ENCODE results near the gene SMG6.
"Not testable (repeated sequence)": the region's sequence is repeated elsewhere in the genome, so short reads cannot be mapped to it uniquely, and the experiment has no call there.

SMG6 gene

DNA sequence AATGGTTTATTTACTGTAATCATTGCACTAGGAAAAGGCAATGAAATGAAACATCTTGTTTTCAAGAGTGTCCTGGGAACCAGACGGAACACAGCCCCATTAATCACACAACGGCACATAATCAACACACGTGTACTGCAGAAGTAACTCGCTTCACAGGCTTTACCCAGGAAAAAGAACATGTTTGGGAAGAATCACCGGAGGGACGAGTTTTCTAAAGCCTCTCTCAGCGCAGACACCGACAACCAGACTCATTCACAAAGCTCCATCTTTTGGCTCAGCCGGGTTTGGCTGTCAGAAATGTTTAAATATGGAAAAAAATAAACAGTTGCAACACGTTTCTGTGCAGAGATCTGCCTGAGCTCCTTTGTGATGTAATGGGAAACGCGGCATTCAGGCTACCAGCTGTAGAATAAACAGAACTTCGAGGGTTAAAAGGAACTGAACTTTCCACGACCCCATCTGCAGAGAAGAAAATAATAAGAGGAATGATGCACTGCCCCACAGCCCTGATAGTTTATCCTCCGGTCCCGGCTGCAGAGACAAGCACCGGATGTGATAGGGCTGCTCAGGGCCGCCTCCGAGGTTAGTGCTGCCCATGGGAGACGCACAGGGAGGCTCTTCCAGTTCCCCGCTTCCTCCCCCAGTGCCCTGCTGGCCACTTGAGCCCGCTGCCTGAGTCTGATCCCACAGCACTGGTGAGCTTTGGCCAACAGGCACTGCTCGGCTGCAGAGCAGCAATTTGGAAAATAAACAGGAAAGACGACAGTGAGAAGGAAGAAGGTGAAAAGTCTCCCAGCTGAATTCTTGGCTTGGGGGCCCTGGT is 128.9 kb downstream of the SMG6 start:
- no peak for FAIRE-seq

DNA sequence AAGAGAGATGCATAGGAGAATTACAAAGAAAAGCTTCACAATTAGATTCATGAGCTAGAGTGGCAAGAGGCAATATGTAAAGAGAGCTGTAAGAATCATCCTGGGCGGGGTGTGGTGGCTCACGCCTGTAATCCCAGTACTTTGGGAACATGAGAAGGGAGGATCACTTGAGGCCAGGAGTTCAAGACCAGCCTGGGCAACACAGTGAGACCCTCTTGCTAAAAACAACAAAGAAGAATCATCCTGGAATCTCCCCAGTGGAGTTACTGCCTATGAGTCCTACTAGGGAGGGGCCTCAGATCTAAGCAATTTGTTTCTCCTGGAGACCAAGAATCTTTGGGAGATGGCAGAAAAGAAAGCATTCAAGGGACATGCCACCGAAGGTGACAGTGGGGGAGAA is 129.6 kb downstream of the SMG6 start:
- no peak for FAIRE-seq

DNA sequence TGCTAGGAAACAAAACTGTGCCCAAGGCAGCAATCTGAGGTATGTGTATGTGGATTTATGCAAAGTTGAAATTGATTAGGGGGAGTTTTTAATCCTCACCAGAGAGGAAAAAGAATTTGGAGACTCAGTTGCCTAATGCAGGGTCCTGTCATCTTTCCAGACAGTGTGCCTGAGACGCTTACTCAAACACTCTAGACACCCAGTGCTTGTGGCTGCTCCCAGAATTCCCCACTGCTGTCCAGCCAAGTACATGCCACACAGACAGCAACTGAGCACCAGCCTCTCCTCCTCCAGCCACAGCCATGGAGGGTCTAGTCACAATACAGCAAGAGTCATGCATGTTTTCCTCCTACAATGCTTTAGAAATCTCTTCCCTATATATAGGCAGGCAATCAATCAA is 130.6 kb downstream of the SMG6 start:
- no peak for FAIRE-seq

DNA sequence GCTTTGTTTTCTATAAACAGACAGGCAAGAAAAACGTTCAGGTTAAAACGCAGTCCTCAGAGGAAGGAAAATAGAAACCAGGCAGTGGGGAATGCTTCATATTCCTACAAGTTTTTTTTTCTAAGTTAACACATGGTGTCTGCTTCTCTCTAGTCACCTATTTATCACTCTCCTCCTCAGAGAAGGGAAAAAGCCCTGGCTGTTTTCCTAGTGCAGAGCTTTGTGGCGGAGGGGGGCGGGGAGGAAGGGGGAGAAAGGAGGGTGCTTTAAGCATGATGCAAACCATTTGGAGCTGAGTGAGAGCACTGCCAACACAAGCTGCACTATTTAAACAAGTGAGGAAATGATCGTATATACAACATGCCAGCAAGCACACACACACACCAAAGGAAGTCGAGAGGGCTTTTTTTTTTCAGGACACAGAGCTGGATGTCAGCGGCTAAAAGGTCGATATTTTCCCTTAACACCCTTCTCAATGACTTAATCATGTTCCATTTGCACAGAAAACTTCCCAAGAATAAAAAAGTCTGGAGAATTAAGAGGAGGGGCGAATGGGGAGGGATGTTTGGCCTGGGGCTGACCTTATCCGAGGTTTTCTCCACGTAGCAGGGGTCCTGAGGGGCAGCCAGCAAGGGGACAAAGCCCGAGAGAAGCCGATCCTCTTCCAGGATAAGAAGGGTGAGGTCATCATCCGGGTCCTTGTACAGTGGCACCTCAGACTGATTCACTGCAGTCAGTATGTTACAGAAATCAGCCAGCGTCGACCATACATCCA is 131.3 kb downstream of the SMG6 start:
- FAIRE-seq = no peak

DNA sequence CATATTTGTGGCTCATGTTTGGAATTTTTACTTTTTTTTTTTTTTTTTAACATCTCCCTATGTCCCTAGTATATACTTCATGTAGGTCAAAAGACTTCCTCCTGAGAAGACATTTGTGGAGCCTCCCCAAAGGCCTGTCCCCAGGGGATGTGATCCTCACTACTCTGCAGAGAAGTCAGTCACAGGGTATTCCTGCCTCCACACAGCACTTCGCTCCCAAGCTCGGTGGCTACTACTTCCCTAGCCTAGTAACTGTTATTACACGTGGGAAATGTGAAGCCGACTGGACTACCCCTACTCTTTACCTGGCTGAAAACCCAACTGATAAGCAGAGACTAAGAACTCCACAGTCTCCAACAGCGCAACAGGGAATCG is 131.9 kb downstream of the SMG6 start:
- no peak for FAIRE-seq

DNA sequence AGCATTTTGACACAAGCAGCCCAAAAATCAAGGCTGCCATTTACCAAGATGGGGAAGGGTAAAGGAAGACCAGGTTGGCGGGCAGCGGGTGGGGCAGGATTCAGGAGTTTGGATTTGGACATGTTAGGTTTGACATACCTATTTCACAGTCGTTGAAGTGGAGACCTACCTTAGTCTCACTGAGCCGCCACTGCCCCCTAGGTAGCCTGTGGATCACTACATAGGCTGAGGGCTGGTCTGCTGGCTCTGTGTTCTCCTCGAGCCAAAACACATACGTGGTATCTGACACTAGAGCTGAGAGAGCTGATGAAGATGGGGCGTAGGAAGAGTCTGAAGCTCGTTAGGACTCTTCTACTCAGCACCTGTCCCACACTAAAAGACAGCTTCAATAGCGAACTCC is 133.6 kb downstream of the SMG6 start:
- no peak for FAIRE-seq

DNA sequence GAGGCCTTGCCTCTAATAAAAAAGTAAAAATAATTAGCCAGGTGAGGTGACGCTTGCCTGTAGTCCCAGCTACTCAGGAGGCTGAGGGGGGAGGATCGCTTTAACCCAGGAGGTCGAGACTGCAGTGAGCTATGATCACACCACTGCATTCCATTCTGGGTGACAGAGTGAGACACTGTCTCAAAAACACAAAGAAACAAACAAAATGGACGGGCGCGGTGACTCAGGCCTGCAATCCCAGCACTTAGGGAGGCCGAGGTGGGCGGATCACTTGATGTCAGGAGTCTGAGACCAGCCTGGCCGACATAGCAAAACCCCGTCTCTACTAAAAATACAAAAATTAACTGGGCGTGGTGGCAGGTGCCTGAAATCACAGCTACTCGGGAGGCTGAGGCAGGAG is 137.9 kb downstream of the SMG6 start:
- FAIRE-seq = not testable (repeated sequence)

DNA sequence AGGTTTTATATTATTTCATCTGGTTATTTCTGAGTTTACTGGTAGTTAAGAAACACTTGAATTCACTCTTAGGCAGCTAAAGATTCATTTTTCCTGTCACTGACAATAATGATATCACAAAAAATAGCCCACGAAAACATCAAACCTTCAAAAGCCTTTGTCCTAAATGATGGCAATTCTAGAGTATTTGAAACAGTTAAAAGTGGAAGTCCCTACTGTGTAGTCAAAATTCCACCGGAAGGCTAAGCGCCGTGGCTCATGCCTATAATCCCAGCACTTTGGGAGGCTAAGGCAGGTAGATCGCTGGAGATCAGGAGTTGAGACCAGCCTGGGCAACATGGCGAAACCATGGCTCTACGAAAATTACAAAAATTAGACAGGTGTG is 145.2 kb downstream of the SMG6 start:
- FAIRE-seq = no peak

DNA sequence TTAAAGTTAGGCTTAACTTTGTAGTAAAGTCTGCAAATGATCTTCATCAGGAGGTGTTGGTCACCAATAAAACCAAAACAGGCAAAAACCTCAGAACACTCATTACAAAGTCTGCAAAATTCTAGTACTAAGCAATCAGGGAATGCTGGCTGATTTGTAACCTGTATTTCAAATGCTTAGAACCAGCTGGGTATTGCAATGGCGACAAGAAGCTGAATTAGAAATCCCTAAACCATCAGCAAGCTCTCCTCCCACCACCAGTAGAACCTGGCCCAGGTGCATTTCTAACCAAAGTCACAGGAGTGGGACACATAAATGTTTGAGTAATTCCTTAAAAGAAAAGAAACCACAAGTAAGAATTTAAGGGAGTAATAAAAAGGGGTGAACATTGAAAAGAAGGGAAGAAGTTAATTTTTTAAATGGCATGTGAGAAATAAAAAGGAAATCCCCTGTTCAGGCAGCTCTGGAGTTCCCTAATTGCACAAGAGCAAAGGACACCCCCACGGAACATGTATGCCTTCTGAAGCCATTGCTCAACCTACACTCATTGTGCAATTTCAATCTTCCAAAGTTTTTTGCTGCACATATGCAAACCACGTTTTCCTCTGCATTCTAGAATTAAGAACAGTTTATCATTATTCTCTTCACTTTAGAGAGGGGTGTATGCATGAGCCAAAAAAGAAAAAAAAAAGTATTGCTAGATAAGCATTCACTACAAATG is 145.8 kb downstream of the SMG6 start:
- FAIRE-seq = no peak

DNA sequence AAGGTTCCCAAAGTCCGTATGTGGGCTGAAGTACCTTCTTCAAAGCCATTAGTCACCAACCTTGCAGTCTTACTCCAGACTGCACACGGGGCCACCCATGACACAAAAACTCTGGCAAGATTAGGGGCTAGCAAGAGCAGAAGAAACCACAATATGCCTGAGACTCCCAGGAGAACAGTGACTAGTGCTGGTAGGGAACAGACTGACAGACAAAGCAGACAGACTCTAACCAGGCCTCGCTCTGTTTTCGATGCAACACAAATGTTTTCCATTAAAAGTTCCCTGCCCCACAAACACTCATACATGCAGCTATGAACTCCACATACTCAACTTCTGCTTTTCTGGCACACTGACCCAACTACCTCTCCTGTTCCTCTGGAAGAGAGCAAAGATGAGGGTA is 146.5 kb downstream of the SMG6 start:
- FAIRE-seq = no peak

DNA sequence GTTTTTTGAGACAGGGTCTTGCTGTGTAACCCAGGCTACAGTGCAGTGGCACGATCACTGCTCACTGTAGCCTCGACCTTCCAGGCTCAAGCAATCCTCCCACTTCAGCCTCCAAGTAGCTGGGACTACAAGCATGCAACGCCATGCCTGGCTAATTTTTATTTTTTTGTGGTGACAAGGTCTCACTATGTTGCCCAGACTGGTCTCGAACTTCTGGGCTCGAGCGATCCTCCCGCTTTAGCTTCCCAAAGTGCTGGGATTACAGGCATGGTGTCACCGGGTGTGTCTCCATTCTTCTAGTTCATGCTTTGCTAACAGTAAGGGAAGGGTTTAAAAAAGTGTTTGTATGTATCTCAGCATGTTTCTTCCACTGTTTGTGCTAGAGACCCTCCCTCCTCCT is 146.9 kb downstream of the SMG6 start:
- no peak for FAIRE-seq

DNA sequence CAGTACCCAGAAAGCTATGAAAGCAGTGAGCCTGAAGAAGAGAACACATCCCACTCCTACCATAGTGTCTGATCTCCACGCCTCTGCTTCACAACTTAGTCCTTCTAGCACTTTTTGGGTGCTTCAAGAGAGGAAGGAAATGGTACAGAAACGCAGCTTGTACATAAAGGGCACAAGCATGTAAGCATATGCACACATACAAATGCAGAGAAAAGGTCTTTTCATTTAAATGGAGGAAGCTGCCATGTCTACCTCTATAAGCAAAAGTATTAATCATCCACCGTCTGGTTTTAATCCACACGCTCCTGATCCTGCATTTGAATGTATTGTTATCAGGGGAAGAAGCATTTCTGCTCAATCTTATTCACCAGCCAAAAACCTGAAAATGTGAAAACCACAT is 148.0 kb downstream of the SMG6 start:
- FAIRE-seq = no peak

DNA sequence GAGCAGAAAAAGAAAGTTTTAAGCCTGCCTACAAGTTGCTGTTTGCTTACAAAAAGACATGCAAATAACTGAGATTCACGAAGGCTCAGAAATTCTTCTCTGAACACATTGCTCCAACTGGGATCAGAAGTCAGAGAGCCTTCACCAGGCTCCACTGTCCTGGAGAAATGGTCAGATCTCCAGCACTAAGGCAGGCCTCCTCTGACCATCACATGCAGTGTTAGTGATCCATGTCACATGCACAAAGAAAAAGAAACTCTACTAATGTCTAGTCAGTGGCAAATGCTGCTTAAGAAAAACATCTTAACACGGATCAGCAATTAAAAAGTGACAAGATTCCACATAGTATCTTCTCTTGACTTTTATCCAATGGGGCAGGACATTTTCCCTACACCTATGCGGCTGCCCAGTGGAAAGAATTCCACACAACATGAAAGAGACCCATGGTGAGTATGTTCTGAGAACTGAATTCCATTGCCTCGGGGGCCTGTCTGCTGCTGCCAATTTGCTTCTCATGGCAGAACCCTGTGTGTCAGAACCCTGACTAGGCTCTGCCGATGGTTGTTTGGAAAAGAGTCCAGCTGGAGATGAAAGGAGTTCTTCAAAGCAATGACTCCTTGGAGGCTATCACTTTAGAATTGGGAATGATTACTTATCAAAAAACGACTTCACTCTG is 152.1 kb downstream of the SMG6 start:
- no peak for FAIRE-seq

DNA sequence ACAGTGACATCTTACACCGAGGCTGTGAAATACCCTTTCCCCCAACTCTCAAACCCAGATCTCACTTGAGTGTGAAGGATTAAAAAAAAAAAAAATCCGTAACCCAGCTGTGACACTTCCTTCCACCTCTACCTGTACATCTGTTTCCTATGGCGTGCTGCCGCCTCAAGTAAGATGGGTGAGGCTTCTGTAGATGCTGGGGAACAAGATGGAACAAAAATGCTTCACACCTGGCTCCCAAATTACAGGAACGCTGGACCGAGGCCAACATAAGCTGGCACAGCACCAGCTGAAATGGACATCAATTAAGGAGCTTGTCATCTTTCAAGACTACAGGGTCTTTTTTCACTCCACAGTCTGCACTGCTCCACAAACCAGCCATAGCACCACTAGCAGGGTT is 152.8 kb downstream of the SMG6 start:
- FAIRE-seq = no peak

DNA sequence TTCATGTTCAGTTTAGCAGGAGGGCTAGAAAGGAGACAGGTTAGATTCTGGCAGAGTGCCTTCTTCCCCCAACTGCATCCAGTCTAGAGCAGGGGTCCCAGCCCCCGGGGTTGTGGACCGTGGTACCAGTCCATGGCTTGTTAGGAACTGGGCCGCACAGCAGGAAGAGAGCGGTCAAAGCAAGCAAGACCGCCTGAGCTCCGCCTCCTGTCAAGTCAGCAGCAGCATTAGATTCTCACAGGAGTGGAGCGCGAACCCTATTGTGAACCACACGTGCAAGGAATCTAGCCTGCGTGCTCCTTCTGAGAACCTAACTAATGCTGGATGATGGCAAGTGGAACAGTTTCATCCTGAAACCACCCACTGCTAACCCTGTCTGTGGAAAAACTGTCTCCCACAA is 153.7 kb downstream of the SMG6 start:
- FAIRE-seq = no peak

DNA sequence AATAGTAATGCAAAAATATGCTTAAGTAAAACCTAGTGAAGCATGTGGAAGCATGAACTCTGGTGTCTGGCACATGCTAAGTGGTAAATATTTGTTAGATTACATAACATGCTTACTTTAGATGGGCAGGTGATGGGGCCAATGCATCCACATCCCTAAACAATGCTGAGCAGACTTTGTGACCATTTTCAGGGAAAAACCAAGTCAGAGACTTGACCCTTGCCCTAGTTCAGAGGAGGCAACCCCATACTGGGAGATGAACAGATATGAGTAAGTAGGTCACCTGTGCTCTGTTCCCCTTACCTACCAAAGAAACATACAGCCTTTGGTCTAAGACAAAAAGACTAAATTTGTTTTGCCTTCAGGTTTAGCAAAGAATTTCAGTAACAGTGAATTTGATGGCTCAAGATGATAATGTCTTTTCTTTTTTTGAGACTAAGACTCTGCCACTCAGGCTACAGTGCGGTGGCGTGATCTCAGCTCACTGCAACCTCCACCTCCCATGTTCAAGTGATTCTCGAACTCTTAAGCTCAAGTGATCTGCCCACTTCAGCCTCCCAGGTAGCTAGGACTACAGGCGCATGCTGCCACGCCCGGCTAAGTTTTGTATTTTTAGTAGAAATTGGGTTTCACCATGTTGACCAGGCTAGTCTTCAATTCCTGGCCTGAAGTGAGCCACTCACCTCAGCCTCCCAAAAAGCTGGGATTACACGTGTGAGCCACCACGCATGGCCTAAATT is 157.3 kb downstream of the SMG6 start:
- no peak for FAIRE-seq

DNA sequence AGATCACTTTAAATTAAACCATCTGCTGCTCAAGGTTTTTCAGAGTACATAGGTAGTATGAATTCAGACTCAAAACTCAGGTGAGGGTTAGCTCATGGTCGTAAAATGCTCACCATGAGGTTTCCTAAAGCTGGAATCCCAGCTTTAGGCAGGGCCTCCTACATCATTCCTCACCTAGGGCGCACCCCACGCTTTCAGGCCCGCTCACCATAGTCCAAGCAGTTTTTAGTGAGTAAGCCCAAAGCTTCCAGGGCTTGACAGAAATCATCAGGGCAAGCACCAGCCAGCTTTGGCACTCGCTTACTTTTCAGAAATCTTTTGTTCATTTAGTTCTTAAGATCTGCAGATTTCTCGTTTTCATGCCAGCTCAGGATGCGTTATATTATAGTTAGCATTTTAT is 158.9 kb downstream of the SMG6 start:
- no peak for FAIRE-seq

DNA sequence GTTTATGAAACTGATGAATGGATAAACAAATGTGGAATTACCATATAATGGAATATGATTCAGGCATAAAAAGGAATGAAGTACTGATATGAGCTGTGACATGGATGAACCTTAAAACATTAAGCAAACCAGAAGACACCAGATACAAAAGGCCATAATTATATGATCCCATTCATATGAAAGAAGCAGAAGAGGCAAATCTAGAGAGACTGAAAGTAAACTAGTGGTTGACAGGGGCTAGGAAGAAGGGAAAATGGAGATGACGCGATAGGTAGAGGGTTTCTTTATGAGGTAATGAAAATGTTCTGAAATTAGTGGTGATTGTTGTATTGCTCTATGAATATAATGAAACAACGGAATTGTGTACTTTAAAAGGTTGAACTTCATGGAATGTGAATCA is 160.3 kb downstream of the SMG6 start:
- no peak for FAIRE-seq

DNA sequence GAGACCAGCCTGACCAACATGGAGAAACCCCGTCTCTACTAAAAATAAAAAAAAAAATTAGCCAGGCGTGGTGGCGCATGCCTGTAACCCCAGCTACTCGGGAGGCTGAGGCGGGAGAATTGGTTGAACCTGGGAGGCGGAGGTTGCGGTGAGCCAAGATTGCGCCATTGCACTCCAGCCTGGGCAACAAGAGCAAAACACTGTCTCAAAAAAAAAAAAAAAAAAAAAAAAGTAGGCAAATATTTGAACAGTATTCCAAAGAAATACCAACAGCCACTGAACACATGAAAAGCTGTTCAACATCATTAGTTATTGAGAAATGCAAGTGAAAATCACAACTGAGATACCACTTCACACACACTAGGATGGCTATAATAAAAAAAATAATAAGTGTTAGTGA is 160.9 kb downstream of the SMG6 start:
- FAIRE-seq = not testable (repeated sequence)

DNA sequence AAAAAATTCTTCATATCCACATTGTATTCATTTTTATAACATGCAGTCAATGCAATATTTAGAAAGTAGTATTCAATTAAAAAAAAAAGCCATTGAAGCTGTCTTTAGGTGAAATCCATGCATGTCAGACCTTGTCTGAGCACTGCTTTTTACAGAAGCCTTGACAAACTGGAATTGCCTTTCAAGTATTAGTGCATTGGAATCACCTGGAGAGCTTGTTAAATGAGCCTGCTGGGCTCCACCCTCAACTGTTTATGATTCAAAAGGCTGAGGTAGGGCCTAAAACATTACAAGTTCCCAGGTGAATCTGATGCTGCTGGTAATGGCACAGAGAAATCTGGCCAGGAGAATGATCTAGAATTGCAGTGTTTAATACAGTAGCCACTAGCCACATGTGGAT is 162.9 kb downstream of the SMG6 start:
- no peak for FAIRE-seq

DNA sequence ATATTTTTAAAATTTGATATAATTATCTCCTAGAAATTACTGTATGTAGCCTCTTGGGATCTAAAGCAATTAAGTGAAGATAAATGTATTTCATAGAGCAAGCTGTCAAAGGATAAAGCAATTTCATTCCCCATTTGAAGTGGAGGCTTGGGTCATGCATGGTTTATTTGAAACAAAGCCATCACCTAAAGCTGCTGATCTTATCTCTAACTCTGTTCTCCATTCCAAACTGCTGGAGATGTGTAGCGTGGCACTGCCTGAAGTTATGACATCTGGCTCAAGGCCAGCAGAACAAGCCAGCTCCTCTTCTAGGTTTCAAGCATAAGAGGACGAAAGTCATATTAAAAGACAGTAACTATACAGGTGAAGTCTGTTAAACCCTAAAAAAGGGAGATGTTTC is 164.8 kb downstream of the SMG6 start:
- FAIRE-seq = no peak

DNA sequence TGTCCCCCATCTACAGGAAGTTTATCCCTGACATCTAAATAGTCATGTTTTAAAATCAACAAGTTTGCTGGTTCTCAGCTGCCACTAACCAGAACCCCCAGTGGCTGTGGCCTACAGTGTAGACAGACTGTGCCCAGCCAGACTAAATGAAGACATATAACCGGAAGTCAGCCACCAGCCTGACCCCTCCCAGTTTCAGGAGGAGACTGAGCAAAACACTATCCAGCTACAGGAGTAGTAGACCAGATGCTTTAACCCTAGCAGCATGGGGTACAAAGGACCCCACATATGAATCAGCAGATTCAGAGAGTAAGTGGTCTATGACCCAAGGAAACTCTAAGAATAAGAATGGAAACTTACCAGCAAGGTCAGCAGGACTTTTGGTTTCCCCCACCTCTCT is 165.3 kb downstream of the SMG6 start:
- no peak for FAIRE-seq

Data from A204.1 (cell line).